D721Med (cell line): ENCODE measurements around the gene THBS4.

Source experiments
- DNase-seq: peaks from one replicate; pipeline ENCODE4 v3.0.0; 2011; ENCODE audit warnings: low spot score; ENCODE audit not compliant: insufficient read length
- FAIRE-seq: peaks from 2 replicates; lab custom pipeline; 2011; peaks lifted over from hg19 to GRCh38; lab: Jason Lieb, UNC
- TF ChIP-seq, protein P1 (sequence below): IDR thresholded peaks from 2 replicates; pipeline ENCODE4 v1.5.1; 2012; ENCODE audit warnings: mild to moderate bottlenecking, control low read depth; ENCODE audit not compliant: insufficient read depth; ENCODE audit errors: missing control alignments

The THBS4 gene

DNA sequence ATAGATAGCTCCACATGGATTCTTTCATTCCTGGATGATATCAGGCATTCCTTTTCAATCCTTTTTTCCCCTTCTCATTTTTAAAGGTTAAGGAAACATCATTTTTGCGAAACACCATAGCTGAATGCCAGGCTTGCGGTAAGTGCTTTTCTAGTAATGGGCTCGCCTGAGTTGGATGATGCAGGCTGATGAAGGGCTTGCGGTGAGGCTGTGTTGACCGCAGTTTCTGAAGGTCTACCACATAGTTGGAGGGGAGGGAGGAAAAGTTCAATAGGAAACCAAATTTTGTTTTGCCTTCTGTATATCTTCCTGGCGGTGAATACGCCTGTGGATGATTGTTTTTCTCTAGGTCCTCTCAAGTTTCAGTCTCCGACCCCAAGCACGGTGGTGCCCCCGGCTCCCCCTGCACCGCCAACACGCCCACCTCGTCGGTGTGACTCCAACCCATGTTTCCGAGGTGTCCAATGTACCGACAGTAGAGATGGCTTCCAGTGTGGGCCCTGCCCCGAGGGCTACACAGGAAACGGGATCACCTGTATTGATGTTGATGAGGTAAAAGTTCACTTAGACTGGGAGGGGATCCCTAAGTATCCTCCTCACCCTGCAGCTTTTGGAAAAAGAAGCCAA lies 24.3 kb downstream of the THBS4 start:
- no peak for FAIRE-seq
- TF ChIP-seq, protein P1, sequence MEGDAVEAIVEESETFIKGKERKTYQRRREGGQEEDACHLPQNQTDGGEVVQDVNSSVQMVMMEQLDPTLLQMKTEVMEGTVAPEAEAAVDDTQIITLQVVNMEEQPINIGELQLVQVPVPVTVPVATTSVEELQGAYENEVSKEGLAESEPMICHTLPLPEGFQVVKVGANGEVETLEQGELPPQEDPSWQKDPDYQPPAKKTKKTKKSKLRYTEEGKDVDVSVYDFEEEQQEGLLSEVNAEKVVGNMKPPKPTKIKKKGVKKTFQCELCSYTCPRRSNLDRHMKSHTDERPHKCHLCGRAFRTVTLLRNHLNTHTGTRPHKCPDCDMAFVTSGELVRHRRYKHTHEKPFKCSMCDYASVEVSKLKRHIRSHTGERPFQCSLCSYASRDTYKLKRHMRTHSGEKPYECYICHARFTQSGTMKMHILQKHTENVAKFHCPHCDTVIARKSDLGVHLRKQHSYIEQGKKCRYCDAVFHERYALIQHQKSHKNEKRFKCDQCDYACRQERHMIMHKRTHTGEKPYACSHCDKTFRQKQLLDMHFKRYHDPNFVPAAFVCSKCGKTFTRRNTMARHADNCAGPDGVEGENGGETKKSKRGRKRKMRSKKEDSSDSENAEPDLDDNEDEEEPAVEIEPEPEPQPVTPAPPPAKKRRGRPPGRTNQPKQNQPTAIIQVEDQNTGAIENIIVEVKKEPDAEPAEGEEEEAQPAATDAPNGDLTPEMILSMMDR: no peak

DNA sequence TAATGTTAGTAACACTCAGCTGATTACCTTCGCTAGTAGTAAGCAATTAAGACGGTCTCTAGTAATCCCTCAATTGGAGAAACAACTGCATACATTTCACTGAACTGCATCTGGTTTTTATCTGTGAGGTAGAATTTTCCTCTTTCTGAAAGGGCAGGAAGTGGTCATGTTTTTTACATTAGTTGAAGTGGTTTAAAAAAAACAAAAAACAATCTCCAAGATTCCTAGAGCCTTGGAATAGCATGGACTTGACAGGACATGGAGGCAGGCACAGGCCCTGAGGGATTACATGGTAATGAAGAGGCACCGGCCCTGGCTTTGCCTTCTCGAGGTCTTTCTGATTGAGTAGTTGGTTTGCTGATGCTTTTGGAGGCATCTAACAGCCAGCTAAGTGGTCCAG lies 25.8 kb downstream of the THBS4 start:
- FAIRE-seq (no peak), DNase-seq (no peak)
- TF ChIP-seq, protein P1: no peak

More for the DNA sequence above, 24.3 kb downstream of the THBS4 start:
- DNase-seq: no peak

DNA sequence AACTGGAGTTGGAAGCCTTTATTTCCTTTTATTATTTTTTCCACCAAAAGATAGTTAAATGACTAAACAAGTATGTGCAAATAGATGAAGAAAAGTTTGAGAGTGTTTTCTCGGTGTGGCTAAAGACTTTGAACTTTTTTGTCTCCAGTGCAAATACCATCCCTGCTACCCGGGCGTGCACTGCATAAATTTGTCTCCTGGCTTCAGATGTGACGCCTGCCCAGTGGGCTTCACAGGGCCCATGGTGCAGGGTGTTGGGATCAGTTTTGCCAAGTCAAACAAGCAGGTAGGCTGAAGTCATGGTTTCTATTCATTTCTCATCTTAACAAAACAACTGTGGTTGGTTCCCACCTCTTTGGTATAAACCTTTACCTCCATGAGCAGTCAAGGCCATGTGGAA lies 26.4 kb downstream of the THBS4 start:
- TF ChIP-seq, protein P1: no peak
- FAIRE-seq: no peak
- DNase-seq: no peak

DNA sequence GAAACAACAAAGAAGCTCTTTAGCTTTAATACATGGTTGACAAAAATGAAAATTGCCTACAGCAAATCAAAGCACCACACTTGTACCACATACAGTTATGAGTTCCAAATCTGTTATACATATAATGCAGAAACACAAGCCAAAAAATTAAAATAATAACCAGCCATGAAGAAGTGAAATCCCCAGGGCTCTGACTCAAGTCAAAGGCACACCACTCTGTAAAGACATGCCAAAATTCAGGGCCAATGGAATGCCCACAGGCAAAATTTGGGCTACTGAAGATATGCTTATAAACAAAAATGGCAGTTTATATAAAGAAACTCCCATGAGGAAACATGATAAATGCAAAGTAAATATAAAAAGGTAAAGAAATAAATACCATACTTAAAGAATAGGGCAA lies 29.0 kb downstream of the THBS4 start:
- FAIRE-seq: no peak
- TF ChIP-seq, protein P1: no peak
- DNase-seq: no peak

DNA sequence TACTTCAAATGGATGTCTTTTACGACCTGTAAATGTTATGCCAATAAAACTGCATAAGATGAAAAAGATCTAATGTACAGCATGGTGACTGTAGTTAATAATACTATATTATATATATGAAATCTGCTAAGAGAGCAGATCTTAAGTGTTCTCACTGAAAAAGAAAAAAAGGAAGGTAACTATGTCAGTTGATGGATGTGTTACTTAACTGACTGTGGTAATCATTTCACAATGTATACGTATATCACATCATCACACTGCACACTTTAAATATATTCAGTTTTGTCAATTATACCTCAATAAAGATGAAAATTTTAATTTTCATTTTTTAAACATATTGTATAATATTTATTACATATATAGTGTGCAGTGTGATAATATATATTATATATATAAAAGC lies 31.9 kb downstream of the THBS4 start:
- no peak for FAIRE-seq
- no peak for DNase-seq
- TF ChIP-seq, protein P1: no peak

DNA sequence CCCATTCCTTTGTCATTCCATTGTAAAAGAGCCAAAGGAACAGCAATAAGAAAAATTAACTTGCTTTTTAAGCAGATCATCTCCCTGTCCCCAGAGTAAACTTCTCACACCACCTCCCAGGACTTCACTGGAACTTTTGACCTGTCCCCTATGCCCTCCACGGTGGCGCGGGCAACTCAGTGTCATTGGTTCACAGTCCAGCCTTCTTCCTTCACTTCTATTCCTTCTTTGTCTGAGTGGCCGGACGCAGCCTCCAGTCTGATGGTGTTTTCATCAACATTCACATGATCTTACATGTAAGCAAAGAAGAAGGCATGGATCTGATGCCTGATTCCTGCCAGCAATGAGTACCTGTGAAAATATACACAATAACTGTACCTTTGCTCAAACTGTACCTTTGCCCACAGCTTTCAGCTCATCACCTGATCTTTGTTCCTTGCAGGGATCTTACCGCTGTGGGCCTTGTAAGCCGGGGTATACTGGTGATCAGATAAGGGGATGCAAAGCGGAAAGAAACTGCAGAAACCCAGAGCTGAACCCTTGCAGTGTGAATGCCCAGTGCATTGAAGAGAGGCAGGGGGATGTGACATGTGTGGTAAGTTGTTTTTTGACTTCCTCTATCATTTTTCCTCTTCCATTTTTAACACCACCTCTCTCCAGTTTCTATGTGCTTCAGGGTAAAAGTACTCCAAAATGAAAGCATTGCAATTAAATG lies 32.5 kb downstream of the THBS4 start:
- TF ChIP-seq, protein P1: no peak
- no peak for FAIRE-seq
- DNase-seq: no peak

DNA sequence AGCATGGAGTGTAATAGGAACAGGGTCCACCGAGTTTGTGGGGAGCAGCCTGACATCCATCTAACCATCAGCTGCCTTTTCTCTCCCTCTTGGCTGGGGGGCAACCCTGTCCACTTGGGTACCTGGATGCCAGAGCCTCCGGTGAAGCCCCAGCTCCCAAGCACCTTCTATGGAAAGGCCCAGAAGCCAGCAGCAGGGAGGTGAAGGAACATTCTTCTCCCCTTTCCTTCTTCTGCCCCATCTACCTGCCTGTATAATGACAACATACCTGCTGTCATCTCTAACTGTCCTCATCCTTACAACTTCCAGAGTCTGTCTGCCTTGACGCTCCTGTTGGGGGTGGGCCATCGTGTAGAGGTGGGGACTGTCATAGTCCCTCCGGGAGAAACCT lies 33.1 kb downstream of the THBS4 start:
- DNase-seq (no peak), FAIRE-seq (no peak)
- TF ChIP-seq, protein P1: no peak
